ENCODE measurements around the gene FXYD1.

DNA sequence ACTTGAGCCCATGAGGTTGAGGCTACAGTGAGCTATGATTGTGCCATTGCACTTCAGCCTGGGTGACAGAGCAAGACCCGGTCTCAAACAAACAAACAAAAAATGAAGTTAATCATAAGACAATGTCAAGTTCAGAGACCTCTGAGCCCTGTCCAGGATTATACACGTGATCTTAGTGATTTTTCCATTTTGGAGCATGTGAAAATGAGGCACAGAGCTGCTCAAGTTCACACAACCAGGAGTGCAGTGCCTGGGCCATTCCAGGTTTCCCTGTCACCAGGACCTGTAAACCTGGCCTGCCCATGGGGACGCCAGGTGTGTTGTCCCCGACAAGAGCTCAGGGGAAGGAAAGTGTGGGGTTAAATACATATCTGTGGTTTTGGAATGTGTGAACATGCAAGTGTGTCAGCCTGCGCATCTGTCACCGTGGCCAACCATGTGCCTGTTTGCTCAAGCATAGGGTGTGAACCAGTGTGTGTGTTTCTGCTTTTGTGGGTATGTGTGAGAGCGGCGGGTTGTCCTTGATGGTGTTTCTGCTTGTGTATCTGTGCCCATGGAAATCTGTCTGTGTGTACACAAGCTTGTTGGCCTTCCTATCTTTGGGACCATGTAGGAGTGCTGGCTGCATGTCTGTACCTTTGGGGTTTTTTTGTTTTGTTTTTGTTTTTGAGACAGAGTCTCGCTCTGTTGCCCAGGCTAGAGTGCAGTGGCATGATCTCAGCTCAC is 1.5 kb upstream of the FXYD1 start:
- TF ChIP-seq POLR2AphosphoS5 (IDR thresholded peaks at IDR 0.05; ENCODE audit: low read depth, low read length), result no peak
- no peak for TF ChIP-seq TAF1 (IDR thresholded peaks at IDR 0.05; ENCODE audit: borderline replicate concordance, low read depth, low read length)

All from GM12892 (cell line).